Astrocyte (in vitro differentiated cells and primary cell): ENCODE data around the gene TMEM161A.

Experiments
- CTCF ChIP-seq: IDR thresholded peaks from 2 replicates; pipeline ENCODE4 v1.5.1; 2011; ENCODE audit warnings: low read depth, mild to moderate bottlenecking, inconsistent platforms, low read length, moderate library complexity; ENCODE audit not compliant: insufficient read depth
- EZH2 ChIP-seq: IDR thresholded peaks from 2 replicates; pipeline ENCODE4 v1.6.1; 2012; ENCODE audit warnings: mild to moderate bottlenecking, low read length, inconsistent platforms; ENCODE audit not compliant: insufficient read depth

GRCh38 chr19:19154768-19155494 lies 16.7 kb upstream of the TMEM161A start:
- TF ChIP-seq CTCF (no peak), EZH2 (no peak)
